IPS DF 4.7 (cell line): ENCODE measurements around the gene ZNF584.

Source experiments
- DNase-seq: peaks from one replicate; pipeline ENCODE4 v3.0.0-alpha.2; 2013; ENCODE audit warnings: low spot score; ENCODE audit errors: extremely low read depth

The ZNF584 gene

GRCh38 chr19:58385891-58386575 is 22.4 kb upstream of the ZNF584 start:
- no peak for DNase-seq

DNA sequence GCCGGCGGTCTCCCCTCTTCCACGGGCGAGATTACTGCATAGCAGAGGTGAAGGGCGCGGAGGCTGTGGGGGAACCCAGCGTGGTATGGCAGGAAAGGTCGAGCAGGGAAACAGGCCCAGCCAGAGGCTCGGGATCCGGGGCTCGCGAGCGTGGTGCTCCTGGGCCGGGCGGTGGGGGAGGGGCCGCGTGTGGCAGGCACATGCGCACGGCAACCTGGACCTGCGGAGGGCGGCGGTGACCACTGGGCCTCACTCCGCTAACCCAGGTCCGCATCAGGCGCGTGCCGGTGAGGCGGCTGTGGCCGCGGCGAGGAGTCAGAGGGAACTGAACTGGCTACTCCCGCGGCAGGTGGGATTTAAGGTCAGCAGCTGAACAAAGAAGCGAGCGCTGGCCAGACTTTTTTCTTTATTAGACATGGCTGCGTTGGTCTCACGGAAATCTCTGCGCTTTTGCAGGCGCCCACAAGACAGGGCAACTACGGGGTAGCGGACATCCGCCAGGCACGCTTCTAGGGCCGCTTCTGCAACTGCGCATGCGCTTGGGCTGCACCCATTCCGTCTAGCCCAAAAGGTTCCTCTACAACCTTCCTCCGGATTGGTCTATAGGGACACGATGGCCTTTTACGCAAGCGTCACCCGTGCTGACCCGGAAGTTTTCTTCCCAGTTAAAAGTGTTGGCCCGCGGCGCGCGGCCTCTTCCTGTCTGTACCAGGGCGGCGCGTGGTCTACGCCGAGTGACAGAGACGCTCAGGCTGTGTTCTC is 21.7 kb upstream of the ZNF584 start, which contains the start of gene RPS5:
Gene RPS5 (plus strand): TSS at position 694 of the 762 bp plus-strand sequence. CDS start 869 bp downstream, outside the sequence.
- peak; percentile 99 for DNase-seq

DNA sequence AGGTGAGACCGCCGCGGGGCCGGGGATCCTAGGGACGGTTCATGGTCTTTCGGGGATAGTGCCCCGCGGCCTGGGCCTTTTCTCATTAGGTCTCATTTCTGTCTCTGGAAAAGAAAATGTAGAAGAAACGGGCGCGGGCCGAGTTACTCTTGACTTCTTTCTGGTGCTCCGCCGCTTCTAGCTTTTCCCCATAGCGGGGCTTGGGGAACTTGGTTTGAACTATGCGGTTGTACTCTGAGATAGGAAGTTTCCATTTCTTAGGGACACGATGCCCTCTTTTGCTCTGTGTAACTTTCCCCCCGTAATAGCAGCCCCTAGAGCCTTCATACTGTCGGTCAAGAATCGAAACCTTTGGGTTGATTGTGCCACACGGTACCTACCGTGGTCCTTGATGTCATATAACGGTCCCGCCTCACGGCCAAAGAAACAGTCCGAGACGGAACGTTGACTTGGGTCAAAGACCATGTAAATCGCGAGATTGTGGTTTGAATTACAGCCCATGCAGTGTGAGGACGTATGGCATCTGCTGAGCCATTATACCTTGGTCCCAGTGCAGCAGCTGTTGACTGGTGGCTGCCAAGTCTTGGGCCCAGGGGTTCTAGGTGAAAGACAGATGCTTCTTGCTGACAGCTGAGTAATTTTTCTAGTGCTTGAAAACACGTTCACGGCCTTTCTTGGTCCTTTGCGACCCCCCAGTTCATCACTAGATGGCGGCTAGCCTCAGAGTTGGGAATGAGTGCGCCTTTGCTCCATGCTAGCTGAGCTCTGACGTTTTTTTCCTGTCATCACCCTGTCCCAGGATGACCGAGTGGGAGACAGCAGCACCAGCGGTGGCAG is 20.9 kb upstream of the ZNF584 start:
- no peak for DNase-seq

DNA sequence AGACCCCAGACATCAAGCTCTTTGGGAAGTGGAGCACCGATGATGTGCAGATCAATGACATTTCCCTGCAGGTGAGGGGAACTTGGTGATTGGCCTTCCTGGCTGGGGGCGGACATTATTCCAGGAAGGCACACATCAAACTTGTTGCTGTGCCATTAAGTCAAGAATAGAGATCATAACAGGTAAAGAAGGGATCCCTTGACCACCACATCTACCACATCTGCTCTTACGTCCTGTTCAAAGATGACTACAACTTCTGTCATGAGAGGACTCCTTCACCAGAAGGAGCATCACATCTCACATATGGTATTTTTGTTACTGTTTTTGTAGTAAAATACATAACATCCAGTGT is 20.3 kb upstream of the ZNF584 start:
- DNase-seq = no peak

DNA sequence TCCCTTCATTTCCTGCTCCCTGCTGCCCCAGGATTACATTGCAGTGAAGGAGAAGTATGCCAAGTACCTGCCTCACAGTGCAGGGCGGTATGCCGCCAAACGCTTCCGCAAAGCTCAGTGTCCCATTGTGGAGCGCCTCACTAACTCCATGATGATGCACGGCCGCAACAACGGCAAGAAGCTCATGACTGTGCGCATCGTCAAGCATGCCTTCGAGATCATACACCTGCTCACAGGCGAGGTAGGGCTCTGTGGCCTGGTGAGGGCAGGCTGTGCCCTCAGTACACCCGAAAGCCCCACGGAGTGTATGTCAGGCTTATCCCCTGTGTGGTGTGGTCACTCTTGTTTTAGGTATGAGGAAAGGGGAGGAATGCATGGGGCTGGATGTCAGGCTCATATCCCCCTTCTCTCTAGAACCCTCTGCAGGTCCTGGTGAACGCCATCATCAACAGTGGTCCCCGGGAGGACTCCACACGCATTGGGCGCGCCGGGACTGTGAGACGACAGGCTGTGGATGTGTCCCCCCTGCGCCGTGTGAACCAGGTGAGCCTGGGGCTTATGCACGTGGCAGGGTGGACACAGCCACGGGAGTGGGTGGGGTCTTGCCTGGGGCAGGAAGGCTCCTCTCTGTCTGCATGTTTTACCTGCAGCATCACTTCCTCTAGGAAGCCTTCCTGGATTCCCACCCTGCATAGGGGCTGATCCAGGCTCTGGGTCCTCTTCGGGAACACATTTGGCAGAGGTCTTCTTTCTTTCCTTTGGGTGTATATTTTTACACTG is 15.3 kb upstream of the ZNF584 start:
- no peak for DNase-seq

DNA sequence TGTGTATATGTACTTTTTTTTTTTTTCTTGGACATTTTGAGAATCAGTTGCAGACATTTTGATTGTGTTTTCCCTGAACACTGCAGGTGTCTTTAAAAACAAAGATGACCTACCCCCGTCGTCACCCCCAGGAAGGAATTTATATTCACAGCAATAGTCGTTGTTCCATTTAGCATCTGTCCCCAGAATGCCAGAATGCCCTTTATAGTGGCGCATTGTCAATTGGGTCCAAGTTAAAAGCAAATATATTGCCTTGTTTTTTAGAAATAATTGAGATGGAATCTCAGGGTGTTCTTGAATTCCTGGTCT is 14.8 kb upstream of the ZNF584 start:
- no peak for DNase-seq

GRCh38 chr19:58394821-58395219 is 13.6 kb upstream of the ZNF584 start:
- no peak for DNase-seq

GRCh38 chr19:58395220-58395978 is 13.1 kb upstream of the ZNF584 start, which contains the start of gene RNF225:
Gene RNF225 (plus strand): TSS chr19:58395656. CDS start chr19:58396090, 434 bp downstream.
- DNase-seq = peak; percentile 49

DNA sequence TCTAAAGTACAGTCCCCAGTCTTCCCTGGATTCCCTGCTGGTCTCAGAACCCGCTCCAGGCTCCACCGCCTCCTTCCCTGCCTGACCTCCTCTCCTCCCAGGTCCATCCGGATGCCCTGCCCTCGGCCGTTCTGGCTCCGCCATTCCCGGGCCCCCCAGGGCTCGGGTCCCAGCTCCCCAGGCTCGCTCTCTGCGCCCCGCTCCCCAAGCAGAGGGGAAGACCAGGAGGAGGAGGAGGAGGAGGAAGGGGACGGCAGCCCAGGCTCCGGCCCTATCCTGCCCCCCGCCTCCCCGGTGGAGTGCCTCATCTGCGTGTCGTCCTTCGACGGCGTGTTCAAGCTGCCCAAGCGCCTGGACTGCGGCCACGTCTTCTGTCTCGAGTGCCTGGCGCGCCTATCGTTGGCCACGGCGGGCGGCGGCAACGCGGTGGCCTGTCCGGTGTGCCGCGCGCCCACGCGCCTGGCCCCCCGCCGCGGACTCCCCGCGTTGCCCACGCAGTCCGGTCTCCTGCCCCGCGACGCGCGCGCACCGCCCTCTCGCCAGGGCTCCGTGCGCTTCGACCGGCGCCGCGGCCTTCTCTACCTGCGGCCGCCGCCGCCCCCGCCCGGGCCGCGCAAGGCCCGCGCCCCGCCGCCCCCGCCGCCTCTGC is 12.3 kb upstream of the ZNF584 start:
- no peak for DNase-seq

DNA sequence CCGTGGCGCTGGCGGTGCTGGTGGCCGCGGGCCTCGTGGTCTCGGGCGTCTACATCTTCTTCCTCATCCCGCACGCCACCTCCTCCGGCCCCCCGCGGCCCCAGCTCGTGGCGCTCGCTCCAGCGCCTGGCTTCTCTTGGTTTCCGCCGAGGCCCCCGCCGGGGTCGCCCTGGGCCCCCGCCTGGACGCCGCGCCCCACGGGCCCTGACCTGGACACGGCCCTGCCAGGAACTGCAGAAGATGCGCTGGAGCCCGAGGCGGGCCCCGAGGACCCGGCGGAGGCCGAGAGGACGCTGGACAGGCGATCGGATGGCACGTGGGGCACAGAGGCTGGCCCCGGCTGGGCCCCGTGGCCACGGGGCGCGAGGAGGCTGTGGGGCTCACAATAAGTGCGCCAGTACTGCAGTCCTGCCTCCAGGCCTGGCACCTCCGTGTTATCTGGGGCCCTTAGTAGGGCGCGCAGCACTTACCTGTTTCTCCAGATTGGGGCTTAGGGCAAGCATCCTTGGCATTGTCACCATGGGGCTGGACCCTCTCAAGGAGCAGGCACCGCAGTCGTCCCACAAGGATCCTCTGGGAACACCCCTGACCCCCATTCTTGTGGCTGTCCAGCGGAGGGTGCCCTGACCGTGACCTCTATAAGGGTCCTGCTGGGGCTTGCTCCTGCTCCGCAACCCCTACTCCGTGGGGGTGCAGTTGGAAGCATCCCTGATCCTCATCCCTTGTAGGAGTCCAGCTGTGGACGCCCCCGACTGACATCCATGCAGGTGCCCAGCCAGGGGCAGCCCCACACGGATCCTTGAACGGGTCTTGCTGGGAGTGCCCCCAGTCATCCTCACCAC is 11.5 kb upstream of the ZNF584 start:
- no peak for DNase-seq

DNA sequence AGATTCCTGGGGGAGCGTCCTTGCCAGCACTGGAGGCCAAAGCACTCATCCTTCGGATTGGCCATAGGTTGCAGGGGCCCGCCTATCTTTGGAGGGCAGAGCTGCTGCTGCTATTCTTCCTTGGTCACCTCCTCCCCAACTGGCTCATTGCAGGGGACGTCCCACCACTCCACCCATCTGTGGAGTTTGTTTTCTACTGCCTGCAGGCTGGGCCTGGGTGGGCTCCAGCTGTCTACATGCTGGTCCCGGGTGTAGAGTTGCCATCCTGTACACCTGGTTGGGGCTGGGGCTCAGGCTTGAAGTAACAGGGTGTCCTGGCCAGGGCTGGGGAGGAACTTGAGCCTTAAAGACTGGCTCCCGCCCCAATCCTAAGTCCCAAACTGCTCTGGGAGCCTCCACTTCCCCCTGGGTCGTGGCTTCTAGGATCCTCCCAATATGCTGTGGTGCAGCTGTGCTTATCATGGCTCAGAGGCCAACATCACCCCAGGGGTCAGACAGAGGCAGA is 10.9 kb upstream of the ZNF584 start:
- DNase-seq = no peak

GRCh38 chr19:58398087-58398486 is 10.4 kb upstream of the ZNF584 start:
- DNase-seq = no peak

GRCh38 chr19:58398545-58398944 is 9.9 kb upstream of the ZNF584 start:
- no peak for DNase-seq

GRCh38 chr19:58399903-58400302 is 8.5 kb upstream of the ZNF584 start:
- no peak for DNase-seq

- no peak for DNase-seq
Measured at GRCh38 chr19:58400316-58400915, 8.0 kb upstream of the ZNF584 start.

GRCh38 chr19:58400916-58401839 is 7.3 kb upstream of the ZNF584 start:
- DNase-seq = peak; percentile 99

DNA sequence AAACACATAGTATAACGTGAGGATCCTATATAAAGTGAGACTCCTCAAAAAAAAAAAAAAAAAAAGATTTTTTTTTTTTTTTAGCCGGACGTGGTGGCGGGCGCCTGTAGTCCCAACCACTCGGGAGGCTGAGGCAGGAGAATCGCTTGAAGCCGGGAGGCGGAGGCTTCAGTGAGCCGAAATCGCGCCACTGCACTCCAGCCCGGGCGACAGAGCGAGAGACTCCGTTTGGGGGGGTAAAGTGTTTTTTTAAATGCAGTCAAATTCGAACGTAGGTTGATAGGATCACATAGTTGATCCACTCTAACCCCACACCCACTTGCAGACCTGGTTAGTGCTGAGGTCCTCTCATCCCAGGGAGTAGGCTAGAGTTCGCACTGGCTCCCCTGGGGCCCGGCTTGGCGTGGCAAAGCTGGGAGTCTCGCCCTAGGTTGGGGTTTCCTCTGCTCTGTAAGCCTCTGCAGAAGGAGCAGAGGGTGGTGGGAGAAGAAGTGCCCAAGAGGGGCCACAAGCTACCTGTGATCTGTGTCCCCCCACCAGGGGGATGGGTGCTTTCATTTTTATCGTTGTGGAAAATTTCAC is 6.5 kb upstream of the ZNF584 start:
- no peak for DNase-seq
